WTC11 (cell line): ENCODE measurements around the gene PLEKHG7.

Experiments
- CBFB ChIP-seq: sonication (generic); formaldehyde crosslinking; IDR thresholded peaks from 2 replicates; pipeline ENCODE4 v1.8.1; 2022; ENCODE audit warnings: mild to moderate bottlenecking, low read depth, missing genetic modification reagents
- CREB1 ChIP-seq: sonication (generic); formaldehyde crosslinking; IDR thresholded peaks from 2 replicates; pipeline ENCODE4 v1.8.0; 2023; ENCODE audit warnings: mild to moderate bottlenecking, missing genetic modification reagents
- ELF4 ChIP-seq: sonication (generic); formaldehyde crosslinking; IDR thresholded peaks from 2 replicates; pipeline ENCODE4 v1.8.1; 2022; ENCODE audit warnings: low read depth, mild to moderate bottlenecking, moderate library complexity, missing genetic modification reagents
- FOXJ3 ChIP-seq: sonication (generic); formaldehyde crosslinking; IDR thresholded peaks from 2 replicates; pipeline ENCODE4 v1.9.0; 2021; ENCODE audit warnings: missing genetic modification reagents, mild to moderate bottlenecking, borderline replicate concordance
- IRF2 ChIP-seq: sonication (generic); formaldehyde crosslinking; IDR thresholded peaks from 2 replicates; pipeline ENCODE4 v1.8.0; 2022; ENCODE audit warnings: low read depth, missing genetic modification reagents, borderline replicate concordance
- TF ChIP-seq, protein P1 (sequence below): sonication (generic); formaldehyde crosslinking; IDR thresholded peaks from 2 replicates; pipeline ENCODE4 v1.8.1; 2022; ENCODE audit warnings: low read depth, mild to moderate bottlenecking, moderate library complexity, missing genetic modification reagents, borderline replicate concordance
- TF ChIP-seq, protein P2 (sequence below): fragments of 200-600 bp; IDR thresholded peaks from 2 replicates; pipeline ENCODE4 v1.8.0; 2022; ENCODE audit warnings: antibody characterized with exemption
- TF ChIP-seq, protein P3 (sequence below): sonication (generic); formaldehyde crosslinking; IDR thresholded peaks from 2 replicates; pipeline ENCODE4 v1.8.1; 2023; ENCODE audit warnings: mild to moderate bottlenecking, missing genetic modification reagents, moderate library complexity
- TF ChIP-seq, protein P4 (sequence below): sonication (generic); formaldehyde crosslinking; conservative IDR thresholded peaks from 2 replicates; pipeline ENCODE4 v1.8.1; 2022; ENCODE audit warnings: mild to moderate bottlenecking, missing genetic modification reagents
- TF ChIP-seq, protein P5 (sequence below): sonication (generic); formaldehyde crosslinking; IDR thresholded peaks from 2 replicates; pipeline ENCODE4 v1.8.0; 2022; ENCODE audit warnings: mild to moderate bottlenecking, missing genetic modification reagents
- TF ChIP-seq, protein P6 (sequence below): sonication (generic); formaldehyde crosslinking; IDR thresholded peaks from 2 replicates; pipeline ENCODE4 v1.8.1; 2023; ENCODE audit warnings: mild to moderate bottlenecking, missing genetic modification reagents
- TF ChIP-seq, protein P7 (sequence below): sonication (generic); formaldehyde crosslinking; IDR thresholded peaks from 2 replicates; pipeline ENCODE4 v1.8.0; 2022; ENCODE audit warnings: mild to moderate bottlenecking, missing genetic modification reagents
- TF ChIP-seq, protein P8 (sequence below): sonication (generic); formaldehyde crosslinking; IDR thresholded peaks from 2 replicates; pipeline ENCODE4 v1.8.1; 2022; ENCODE audit warnings: mild to moderate bottlenecking, missing genetic modification reagents, moderate library complexity, borderline replicate concordance
- TF ChIP-seq, protein P9 (sequence below): sonication (generic); formaldehyde crosslinking; IDR thresholded peaks from 2 replicates; pipeline ENCODE4 v1.8.1; 2022; ENCODE audit warnings: low read depth, missing genetic modification reagents, borderline replicate concordance

DNA sequence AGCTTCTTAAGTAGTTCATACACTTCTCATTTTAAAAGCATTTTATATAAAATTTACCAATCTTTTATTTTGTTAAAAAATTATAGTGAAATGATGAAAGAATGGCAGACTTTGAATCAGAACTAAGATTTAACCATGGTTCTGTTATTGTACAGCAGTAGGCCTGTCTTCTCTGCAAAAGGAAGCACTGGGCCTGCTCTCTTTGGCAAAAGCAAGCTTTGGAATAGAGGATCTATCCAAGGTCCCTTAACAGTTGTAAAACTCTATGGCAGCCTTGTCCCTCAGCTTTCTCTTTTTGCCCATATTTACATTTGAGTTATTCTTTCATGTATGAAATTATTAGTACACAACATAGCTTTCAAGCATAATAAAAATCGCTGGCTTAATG, 82.8 kb downstream of the PLEKHG7 start:
- TF ChIP-seq, protein P1, sequence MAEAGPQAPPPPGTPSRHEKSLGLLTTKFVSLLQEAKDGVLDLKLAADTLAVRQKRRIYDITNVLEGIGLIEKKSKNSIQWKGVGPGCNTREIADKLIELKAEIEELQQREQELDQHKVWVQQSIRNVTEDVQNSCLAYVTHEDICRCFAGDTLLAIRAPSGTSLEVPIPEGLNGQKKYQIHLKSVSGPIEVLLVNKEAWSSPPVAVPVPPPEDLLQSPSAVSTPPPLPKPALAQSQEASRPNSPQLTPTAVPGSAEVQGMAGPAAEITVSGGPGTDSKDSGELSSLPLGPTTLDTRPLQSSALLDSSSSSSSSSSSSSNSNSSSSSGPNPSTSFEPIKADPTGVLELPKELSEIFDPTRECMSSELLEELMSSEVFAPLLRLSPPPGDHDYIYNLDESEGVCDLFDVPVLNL (CRISPR knock-in tag), result no peak
- TF ChIP-seq FOXJ3 (CRISPR knock-in tag) (no peak), IRF2 (CRISPR knock-in tag) (no peak), CREB1 (no peak), ELF4 (CRISPR knock-in tag) (no peak), CBFB (CRISPR knock-in tag) (no peak)
- TF ChIP-seq, protein P2, sequence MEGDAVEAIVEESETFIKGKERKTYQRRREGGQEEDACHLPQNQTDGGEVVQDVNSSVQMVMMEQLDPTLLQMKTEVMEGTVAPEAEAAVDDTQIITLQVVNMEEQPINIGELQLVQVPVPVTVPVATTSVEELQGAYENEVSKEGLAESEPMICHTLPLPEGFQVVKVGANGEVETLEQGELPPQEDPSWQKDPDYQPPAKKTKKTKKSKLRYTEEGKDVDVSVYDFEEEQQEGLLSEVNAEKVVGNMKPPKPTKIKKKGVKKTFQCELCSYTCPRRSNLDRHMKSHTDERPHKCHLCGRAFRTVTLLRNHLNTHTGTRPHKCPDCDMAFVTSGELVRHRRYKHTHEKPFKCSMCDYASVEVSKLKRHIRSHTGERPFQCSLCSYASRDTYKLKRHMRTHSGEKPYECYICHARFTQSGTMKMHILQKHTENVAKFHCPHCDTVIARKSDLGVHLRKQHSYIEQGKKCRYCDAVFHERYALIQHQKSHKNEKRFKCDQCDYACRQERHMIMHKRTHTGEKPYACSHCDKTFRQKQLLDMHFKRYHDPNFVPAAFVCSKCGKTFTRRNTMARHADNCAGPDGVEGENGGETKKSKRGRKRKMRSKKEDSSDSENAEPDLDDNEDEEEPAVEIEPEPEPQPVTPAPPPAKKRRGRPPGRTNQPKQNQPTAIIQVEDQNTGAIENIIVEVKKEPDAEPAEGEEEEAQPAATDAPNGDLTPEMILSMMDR, result no peak
- TF ChIP-seq, protein P3, sequence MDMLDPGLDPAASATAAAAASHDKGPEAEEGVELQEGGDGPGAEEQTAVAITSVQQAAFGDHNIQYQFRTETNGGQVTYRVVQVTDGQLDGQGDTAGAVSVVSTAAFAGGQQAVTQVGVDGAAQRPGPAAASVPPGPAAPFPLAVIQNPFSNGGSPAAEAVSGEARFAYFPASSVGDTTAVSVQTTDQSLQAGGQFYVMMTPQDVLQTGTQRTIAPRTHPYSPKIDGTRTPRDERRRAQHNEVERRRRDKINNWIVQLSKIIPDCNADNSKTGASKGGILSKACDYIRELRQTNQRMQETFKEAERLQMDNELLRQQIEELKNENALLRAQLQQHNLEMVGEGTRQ (CRISPR knock-in tag), result no peak
- TF ChIP-seq, protein P4, sequence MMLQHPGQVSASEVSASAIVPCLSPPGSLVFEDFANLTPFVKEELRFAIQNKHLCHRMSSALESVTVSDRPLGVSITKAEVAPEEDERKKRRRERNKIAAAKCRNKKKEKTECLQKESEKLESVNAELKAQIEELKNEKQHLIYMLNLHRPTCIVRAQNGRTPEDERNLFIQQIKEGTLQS (CRISPR knock-in tag), result no peak
- TF ChIP-seq, protein P5, sequence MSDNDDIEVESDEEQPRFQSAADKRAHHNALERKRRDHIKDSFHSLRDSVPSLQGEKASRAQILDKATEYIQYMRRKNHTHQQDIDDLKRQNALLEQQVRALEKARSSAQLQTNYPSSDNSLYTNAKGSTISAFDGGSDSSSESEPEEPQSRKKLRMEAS, result no peak
- TF ChIP-seq, protein P6, sequence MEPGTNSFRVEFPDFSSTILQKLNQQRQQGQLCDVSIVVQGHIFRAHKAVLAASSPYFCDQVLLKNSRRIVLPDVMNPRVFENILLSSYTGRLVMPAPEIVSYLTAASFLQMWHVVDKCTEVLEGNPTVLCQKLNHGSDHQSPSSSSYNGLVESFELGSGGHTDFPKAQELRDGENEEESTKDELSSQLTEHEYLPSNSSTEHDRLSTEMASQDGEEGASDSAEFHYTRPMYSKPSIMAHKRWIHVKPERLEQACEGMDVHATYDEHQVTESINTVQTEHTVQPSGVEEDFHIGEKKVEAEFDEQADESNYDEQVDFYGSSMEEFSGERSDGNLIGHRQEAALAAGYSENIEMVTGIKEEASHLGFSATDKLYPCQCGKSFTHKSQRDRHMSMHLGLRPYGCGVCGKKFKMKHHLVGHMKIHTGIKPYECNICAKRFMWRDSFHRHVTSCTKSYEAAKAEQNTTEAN (CRISPR knock-in tag), result no peak
- TF ChIP-seq, protein P7, sequence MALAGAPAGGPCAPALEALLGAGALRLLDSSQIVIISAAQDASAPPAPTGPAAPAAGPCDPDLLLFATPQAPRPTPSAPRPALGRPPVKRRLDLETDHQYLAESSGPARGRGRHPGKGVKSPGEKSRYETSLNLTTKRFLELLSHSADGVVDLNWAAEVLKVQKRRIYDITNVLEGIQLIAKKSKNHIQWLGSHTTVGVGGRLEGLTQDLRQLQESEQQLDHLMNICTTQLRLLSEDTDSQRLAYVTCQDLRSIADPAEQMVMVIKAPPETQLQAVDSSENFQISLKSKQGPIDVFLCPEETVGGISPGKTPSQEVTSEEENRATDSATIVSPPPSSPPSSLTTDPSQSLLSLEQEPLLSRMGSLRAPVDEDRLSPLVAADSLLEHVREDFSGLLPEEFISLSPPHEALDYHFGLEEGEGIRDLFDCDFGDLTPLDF (CRISPR knock-in tag), result no peak
- TF ChIP-seq, protein P8, sequence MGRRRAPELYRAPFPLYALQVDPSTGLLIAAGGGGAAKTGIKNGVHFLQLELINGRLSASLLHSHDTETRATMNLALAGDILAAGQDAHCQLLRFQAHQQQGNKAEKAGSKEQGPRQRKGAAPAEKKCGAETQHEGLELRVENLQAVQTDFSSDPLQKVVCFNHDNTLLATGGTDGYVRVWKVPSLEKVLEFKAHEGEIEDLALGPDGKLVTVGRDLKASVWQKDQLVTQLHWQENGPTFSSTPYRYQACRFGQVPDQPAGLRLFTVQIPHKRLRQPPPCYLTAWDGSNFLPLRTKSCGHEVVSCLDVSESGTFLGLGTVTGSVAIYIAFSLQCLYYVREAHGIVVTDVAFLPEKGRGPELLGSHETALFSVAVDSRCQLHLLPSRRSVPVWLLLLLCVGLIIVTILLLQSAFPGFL (CRISPR knock-in tag), result no peak
- TF ChIP-seq, protein P9, sequence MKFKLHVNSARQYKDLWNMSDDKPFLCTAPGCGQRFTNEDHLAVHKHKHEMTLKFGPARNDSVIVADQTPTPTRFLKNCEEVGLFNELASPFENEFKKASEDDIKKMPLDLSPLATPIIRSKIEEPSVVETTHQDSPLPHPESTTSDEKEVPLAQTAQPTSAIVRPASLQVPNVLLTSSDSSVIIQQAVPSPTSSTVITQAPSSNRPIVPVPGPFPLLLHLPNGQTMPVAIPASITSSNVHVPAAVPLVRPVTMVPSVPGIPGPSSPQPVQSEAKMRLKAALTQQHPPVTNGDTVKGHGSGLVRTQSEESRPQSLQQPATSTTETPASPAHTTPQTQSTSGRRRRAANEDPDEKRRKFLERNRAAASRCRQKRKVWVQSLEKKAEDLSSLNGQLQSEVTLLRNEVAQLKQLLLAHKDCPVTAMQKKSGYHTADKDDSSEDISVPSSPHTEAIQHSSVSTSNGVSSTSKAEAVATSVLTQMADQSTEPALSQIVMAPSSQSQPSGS (CRISPR knock-in tag), result no peak
